ENCODE measurements around the gene CAPN1. TPM values are rescaled to one million over a fixed set of nuclear protein-coding genes. Genes with fewer than 3 reads are reported as not detected.
"Not testable (repeated sequence)": the region's sequence is repeated elsewhere in the genome, so short reads cannot be mapped to it uniquely, and the experiment has no call there.

Gene CAPN1
- total RNA-seq, result 48.5 TPM

- DNase-seq (ENCODE audit: low spot score in 2 of 2) (peak; percentile 63 to 76), FAIRE-seq (no peak)
Measured at GRCh38 chr11:65181569-65182257, at the start of gene CAPN1. Gene CAPN1 (plus strand): TSS chr11:65181928. CDS start chr11:65182702, 774 bp downstream.

- FAIRE-seq, result no peak
- DNase-seq (ENCODE audit: low spot score in 2 of 2), result peak in 1 of 2 donors; percentile 3
Measured at GRCh38 chr11:65132238-65132987, 49.3 kb upstream of the CAPN1 start.

- no peak for FAIRE-seq
Measured at GRCh38 chr11:65132988-65133700, 48.6 kb upstream of the CAPN1 start.

GRCh38 chr11:65133724-65134123 is 48.0 kb upstream of the CAPN1 start:
- FAIRE-seq (no peak), DNase-seq (ENCODE audit: low spot score in 2 of 2) (peak in 1 of 2 donors; percentile 21)

More at GRCh38 chr11:65132988-65133700, 48.6 kb upstream of the CAPN1 start:
- DNase-seq (ENCODE audit: low spot score in 2 of 2), result peak in 1 of 2 donors; percentile 11

GRCh38 chr11:65134240-65134951 is 47.3 kb upstream of the CAPN1 start, which contains the start of gene SYVN1:
Gene SYVN1 (minus strand): TSS chr11:65134519. CDS start chr11:65133601, 918 bp downstream.
- peak; percentile 92 to 96 for DNase-seq (ENCODE audit: low spot score in 2 of 2)
- FAIRE-seq, result no peak

GRCh38 chr11:65134952-65135632 is 46.6 kb upstream of the CAPN1 start:
- no peak for FAIRE-seq
- DNase-seq (ENCODE audit: low spot score in 2 of 2), result peak; percentile 81 to 91

GRCh38 chr11:65135633-65136145 is 46.0 kb upstream of the CAPN1 start:
- FAIRE-seq, result no peak
- DNase-seq (ENCODE audit: low spot score in 2 of 2), result no peak

GRCh38 chr11:65136515-65137096 is 45.1 kb upstream of the CAPN1 start:
- FAIRE-seq, result no peak

GRCh38 chr11:65141896-65142494 is 39.7 kb upstream of the CAPN1 start:
- FAIRE-seq (no peak), DNase-seq (ENCODE audit: low spot score in 2 of 2) (no peak)

More at GRCh38 chr11:65136515-65137096, 45.1 kb upstream of the CAPN1 start:
- no peak for DNase-seq (ENCODE audit: low spot score in 2 of 2)

GRCh38 chr11:65147352-65148075 is 34.2 kb upstream of the CAPN1 start:
- FAIRE-seq, result no peak

GRCh38 chr11:65148657-65149056 is 33.1 kb upstream of the CAPN1 start:
- FAIRE-seq (no peak), DNase-seq (ENCODE audit: low spot score in 2 of 2) (no peak)

More at GRCh38 chr11:65147352-65148075, 34.2 kb upstream of the CAPN1 start:
- no peak for DNase-seq (ENCODE audit: low spot score in 2 of 2)

- DNase-seq (ENCODE audit: low spot score in 2 of 2); FAIRE-seq: not testable (repeated sequence)
Measured at GRCh38 chr11:65150131-65150508, 31.6 kb upstream of the CAPN1 start.

- FAIRE-seq, result no peak
- DNase-seq (ENCODE audit: low spot score in 2 of 2), result peak in 1 of 2 donors; percentile 68
Measured at GRCh38 chr11:65150509-65151299, 31.0 kb upstream of the CAPN1 start.

GRCh38 chr11:65151331-65151899 is 30.3 kb upstream of the CAPN1 start:
- FAIRE-seq, result no peak
- DNase-seq (ENCODE audit: low spot score in 2 of 2), result no peak

- no peak for DNase-seq (ENCODE audit: low spot score in 2 of 2)
- FAIRE-seq, result no peak
Measured at GRCh38 chr11:65152122-65152521, 29.6 kb upstream of the CAPN1 start.

GRCh38 chr11:65156256-65156655 is 25.5 kb upstream of the CAPN1 start:
- FAIRE-seq (no peak), DNase-seq (ENCODE audit: low spot score in 2 of 2) (no peak)

GRCh38 chr11:65156926-65157325 is 24.8 kb upstream of the CAPN1 start:
- no peak for DNase-seq (ENCODE audit: low spot score in 2 of 2)
- no peak for FAIRE-seq
